ENCODE measurements around the gene INPP5D. TPM values are rescaled to one million over a fixed set of nuclear protein-coding genes. Genes with fewer than 3 reads are reported as not detected.
A peak's percentile ranks its signal among the peaks of the same experiment; 100 is the strongest.

INPP5D gene
- total RNA-seq, 2 donors from 2014 or later = 163 to 184 TPM

DNA sequence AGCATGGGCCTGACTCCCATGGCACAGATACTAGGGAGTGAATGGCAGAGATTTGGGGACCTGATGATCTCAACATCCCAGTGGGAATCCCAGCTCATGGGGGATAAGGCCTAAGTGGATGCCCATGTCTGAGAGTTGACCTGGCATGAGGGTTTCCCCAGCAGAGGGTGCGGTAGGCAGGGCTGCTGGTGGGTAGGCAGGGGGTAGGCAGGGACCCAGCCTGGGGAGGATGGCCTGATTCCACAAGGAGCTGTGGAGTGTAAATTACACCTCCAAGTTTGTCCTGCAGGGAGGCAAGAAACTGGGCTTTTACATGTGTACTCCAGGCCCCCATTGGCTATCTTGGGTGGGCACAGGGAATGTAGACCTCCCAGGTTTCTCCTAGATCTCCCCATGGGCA is 46.9 kb downstream of the INPP5D start:
- Mint-ChIP-seq H3K4me1 (peaks cover 55% of the 10 kb centered on the region), H3K27me3 (no peaks in the 10 kb centered on the region), H3K27ac (peak overlapping the region; percentile 93), H3K4me3 (no peak overlapping the region), H3K36me3 (ENCODE audit: low read depth) (no peaks in the 10 kb centered on the region)
- no peak for DNase-seq
- H3K9me3 ChIP-seq (ENCODE audit: control insufficient read depth, low read length, poor library complexity, severe bottlenecking) = no peaks in the 10 kb centered on the region
- ATAC-seq = no peak

DNA sequence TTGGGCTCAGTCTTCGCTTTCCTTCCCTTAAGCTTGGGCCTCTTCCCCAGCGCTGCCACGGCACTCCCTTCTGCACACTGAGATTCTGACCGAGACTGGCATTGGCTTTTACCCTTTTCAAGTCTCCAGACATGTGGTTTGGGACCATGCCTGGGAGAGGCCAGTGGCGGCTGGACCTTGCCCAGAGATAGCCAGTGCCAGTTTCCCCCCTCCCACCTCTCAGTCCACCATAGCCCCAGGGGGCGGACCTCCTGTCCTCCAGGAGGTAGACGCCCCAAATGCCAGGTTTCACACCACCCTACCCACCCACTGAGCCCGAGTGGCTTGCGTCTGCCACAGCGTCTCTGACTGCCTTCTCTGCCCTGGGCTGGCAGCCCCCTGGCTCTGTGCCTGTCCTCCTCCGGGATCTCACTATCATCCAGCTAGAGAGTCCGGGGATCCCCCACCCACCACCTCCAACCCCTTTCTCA is 47.7 kb downstream of the INPP5D start:
- H3K4me1 Mint-ChIP-seq = peaks cover 54% of the 10 kb centered on the region
- no peaks in the 10 kb centered on the region for H3K36me3 Mint-ChIP-seq (ENCODE audit: low read depth)
- H3K27me3 Mint-ChIP-seq = no peaks in the 10 kb centered on the region
- DNase-seq = no peak
- ATAC-seq = no peak
- no peaks in the 10 kb centered on the region for H3K9me3 ChIP-seq (ENCODE audit: control insufficient read depth, low read length, poor library complexity, severe bottlenecking)
- H3K27ac Mint-ChIP-seq = peak overlapping the region; percentile 93
- no peak overlapping the region for H3K4me3 Mint-ChIP-seq

DNA sequence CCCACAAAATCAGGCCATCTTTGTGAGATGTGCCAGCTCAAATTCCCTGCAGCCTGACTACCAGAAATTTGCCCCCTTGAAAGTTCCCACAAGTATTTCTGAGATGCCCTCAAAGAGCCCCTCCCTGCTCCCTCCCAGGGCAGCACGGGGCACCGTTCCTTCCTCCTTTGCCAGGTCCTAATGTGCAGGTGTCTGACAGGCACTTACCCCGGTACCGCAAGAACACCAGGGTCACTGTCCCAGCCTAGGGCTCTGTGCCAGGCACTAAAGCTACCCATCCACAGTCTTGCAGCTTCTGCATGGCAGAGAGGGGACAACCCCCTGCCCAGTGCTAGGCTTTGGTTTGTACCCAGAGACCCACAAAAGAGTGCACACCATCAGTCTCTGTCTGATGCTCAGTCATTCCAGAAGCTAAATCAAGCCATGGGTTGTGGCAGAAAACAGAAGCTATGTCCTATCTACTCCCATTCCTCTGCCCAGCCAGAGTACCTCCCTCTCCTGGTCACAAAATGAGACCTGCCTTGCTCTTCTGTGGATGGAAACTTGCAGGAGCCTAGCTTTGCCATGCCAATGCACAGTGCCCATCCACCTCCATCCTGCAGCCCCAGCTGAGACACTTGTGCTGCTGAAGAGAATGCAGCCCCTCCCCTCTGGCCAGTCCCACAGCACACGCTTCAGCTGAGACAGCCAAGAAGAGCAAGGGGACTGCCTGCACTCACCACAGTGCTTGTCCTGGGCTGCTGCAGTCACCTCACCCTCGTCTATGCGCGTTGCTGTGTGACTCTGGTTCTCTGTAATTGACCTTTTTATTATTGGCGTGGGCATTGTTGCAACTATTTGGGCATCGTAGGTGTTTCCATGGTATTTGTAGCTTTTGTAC is 48.7 kb downstream of the INPP5D start:
- H3K36me3 Mint-ChIP-seq (ENCODE audit: low read depth) = peaks cover 2% of the 10 kb centered on the region
- DNase-seq (no peak), ATAC-seq (no peak)
- H3K27me3 Mint-ChIP-seq = no peaks in the 10 kb centered on the region
- H3K27ac Mint-ChIP-seq = peak overlapping the region; percentile 72
- no peaks in the 10 kb centered on the region for H3K9me3 ChIP-seq (ENCODE audit: control insufficient read depth, low read length, poor library complexity, severe bottlenecking)
- H3K4me1 Mint-ChIP-seq = peaks cover 56% of the 10 kb centered on the region
- H3K4me3 Mint-ChIP-seq = peak overlapping the region; percentile 49

DNA sequence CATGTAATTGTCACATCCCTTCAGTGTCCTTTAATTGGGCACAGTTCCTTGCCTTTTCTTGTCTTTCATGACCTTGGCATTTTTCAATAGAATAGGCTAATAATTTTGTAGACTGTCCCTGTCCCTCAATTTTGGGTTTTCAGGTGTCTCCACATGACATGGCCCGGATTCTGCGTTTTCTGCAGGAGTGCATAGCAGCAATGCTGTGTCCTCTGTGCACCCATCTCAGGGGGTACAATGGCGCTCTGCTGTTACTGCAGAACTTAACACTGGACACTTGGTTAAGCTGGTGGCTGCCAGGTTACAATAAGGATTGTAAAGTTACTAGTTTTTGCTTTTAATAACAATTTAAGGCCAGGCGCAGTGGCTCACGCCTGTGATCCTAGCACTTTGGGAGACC is 51.3 kb downstream of the INPP5D start:
- Mint-ChIP-seq H3K27ac (no peak overlapping the region), H3K27me3 (no peaks in the 10 kb centered on the region), H3K4me1 (peaks cover 53% of the 10 kb centered on the region), H3K4me3 (no peak overlapping the region), H3K36me3 (ENCODE audit: low read depth) (peaks cover 2% of the 10 kb centered on the region)
- ATAC-seq (no peak), DNase-seq (no peak)
- no peaks in the 10 kb centered on the region for H3K9me3 ChIP-seq (ENCODE audit: control insufficient read depth, low read length, poor library complexity, severe bottlenecking)

DNA sequence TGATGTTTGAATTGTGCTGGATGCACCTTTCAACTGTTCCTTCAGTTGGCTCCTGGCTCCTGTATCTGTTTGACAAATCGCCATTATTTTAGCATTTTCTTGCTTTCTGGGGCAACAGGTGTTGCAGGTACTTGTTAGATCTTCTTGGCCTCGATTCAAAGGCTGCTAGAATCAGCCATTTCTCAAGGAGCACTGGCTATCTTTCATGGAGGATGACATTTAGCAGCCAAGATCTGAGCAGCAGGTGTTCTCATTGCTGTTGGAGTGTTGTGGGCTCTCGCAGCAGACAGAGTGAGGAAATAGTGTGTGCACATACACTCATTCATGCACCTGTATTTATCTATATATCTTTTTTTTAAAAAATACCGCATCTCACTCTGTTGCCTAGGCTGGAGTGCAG is 52.2 kb downstream of the INPP5D start:
- no peak overlapping the region for H3K4me3 Mint-ChIP-seq
- peaks cover 44% of the 10 kb centered on the region for H3K4me1 Mint-ChIP-seq
- H3K9me3 ChIP-seq (ENCODE audit: control insufficient read depth, low read length, poor library complexity, severe bottlenecking) = no peaks in the 10 kb centered on the region
- H3K27me3 Mint-ChIP-seq = no peaks in the 10 kb centered on the region
- ATAC-seq (no peak), DNase-seq (no peak)
- H3K36me3 Mint-ChIP-seq (ENCODE audit: low read depth) = peaks cover 2% of the 10 kb centered on the region
- peak overlapping the region; percentile 75 for H3K27ac Mint-ChIP-seq

DNA sequence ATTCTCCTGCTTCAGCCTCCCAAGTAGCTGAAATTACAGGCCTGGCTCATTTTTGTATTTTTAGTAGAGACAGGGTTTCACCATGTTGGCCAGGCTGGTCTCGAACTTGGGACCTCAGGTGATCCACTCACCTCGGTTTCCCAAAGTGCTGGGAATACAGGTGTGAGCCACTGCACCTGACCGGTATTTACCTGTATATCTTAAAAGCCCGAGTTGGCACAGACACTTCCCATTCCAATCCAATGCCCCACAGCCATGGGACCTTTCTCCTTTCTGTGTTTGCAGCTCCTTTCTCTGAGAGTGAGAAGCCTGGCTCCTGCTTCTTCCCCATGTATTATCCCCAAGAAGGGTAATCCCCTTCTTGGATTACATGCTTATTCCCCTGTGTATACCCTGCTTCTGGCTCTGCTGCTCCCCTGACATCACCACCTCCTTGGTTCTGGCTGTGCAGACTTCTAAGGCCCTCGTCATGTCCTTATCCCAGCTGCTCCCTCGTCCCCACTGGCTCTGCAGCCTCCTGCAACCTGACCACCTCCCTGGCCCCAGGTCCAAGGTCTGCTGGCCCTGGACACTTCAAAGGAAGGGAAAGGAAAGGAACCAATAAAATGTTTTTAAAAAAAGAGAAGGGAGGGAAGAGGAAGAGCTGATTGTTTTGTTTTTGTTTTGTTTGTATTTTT is 52.8 kb downstream of the INPP5D start:
- ATAC-seq = no peak
- Mint-ChIP-seq H3K27me3 (no peaks in the 10 kb centered on the region), H3K4me3 (no peak overlapping the region), H3K36me3 (ENCODE audit: low read depth) (peaks cover 2% of the 10 kb centered on the region), H3K4me1 (peaks cover 40% of the 10 kb centered on the region), H3K27ac (peak overlapping the region; percentile 75)
- DNase-seq = no peak
- H3K9me3 ChIP-seq (ENCODE audit: control insufficient read depth, low read length, poor library complexity, severe bottlenecking) = no peaks in the 10 kb centered on the region

DNA sequence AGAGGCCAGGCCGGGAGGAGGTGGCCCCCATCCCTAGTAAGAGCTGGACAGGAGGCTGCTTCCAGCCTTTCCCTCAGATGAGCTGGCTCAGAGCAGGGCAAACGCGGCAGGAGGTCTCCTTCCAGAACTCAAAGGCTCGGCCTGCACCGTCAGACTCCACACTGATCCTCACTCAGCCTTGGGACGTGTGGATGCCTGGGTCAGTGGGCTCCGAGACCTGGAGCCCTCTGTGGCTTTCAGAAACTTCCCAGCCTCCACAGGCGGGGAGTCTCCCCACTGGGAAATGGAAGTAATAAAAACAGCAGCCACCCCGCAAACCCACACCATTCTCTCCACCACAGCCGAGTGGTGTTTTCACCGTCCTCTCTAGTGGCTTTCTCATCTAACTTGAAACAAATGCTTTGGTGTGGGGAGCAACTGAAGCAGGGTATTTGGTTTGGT is 54.3 kb downstream of the INPP5D start:
- H3K9me3 ChIP-seq (ENCODE audit: control insufficient read depth, low read length, poor library complexity, severe bottlenecking) = no peaks in the 10 kb centered on the region
- peaks cover 40% of the 10 kb centered on the region for H3K4me1 Mint-ChIP-seq
- no peaks in the 10 kb centered on the region for H3K27me3 Mint-ChIP-seq
- ATAC-seq = peak; percentile 48
- H3K4me3 Mint-ChIP-seq = no peak overlapping the region
- DNase-seq = no peak
- peaks cover 2% of the 10 kb centered on the region for H3K36me3 Mint-ChIP-seq (ENCODE audit: low read depth)
- peak overlapping the region; percentile 56 for H3K27ac Mint-ChIP-seq

DNA sequence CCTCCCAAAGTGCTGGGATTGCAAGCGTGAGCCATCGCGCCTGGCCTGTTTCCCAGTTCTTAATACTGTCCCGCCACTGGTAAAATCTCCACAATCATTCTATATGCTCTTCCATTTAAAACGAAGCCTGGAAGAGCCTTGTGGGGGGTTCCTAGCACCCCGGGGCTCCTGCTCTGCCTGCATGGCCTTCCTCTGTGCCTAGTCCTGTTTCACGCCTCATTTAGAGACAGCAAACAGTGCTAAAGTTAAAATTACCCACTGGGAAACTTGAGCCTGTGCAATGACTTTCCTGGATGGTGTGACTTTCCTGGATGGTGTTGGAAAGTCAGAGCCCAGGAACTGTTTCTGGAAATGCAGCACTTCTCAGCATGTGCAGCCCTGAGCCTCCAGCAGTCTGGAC is 55.0 kb downstream of the INPP5D start:
- H3K9me3 ChIP-seq (ENCODE audit: control insufficient read depth, low read length, poor library complexity, severe bottlenecking) = no peaks in the 10 kb centered on the region
- H3K4me1 Mint-ChIP-seq = peaks cover 41% of the 10 kb centered on the region
- H3K27ac Mint-ChIP-seq = peak overlapping the region; percentile 56
- H3K27me3 Mint-ChIP-seq = no peaks in the 10 kb centered on the region
- H3K36me3 Mint-ChIP-seq (ENCODE audit: low read depth) = peaks cover 2% of the 10 kb centered on the region
- ATAC-seq = no peak
- H3K4me3 Mint-ChIP-seq = no peak overlapping the region
- DNase-seq = no peak

DNA sequence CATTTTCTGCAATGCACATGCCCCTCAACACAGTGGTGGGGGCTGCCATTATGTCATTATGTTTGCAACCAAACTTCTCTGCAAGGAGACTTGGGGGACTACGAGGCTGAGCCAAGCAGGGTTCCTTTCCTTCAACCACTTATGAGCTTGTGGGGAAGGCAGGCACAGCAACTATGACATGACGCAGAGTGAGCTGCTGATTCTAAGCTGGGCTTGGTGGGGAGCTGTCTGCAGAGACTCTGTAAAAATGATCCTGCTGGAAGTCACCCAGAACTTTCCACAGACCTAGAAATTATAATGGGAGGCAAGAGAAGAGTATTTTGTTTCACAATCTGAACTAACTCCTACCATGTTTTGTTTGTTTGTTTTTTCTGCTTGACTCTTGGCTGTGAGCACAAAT is 55.6 kb downstream of the INPP5D start:
- Mint-ChIP-seq H3K4me3 (no peak overlapping the region), H3K27ac (peak overlapping the region; percentile 56), H3K4me1 (peaks cover 39% of the 10 kb centered on the region), H3K27me3 (no peaks in the 10 kb centered on the region), H3K36me3 (ENCODE audit: low read depth) (peaks cover 2% of the 10 kb centered on the region)
- H3K9me3 ChIP-seq (ENCODE audit: control insufficient read depth, low read length, poor library complexity, severe bottlenecking) = no peaks in the 10 kb centered on the region
- DNase-seq = no peak
- ATAC-seq = no peak

DNA sequence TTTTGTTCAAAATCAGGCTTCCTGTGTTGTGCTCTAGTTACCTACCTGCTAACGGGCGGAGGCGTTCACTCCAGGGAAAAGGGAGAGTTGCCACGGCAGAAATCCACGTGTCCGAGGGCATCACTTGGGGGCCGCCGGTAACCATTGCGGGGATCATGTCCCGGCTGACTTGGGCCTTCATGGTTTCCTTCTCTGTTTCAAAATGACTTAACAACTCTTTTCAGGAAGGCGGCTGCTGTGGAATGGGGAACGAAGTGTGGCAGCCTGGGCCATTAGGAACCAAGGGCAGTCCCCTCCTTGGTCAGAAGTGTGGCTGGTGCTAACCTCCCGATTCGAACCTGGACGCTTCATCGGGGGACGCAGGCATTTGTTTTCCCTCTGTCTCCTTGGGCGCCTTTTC is 56.8 kb downstream of the INPP5D start:
- Mint-ChIP-seq H3K36me3 (ENCODE audit: low read depth) (peaks cover 3% of the 10 kb centered on the region), H3K27ac (peak overlapping the region; percentile 16), H3K27me3 (no peaks in the 10 kb centered on the region), H3K4me3 (peak overlapping the region; percentile 1), H3K4me1 (peaks cover 36% of the 10 kb centered on the region)
- no peak for DNase-seq
- ATAC-seq = no peak
- H3K9me3 ChIP-seq (ENCODE audit: control insufficient read depth, low read length, poor library complexity, severe bottlenecking) = no peaks in the 10 kb centered on the region

DNA sequence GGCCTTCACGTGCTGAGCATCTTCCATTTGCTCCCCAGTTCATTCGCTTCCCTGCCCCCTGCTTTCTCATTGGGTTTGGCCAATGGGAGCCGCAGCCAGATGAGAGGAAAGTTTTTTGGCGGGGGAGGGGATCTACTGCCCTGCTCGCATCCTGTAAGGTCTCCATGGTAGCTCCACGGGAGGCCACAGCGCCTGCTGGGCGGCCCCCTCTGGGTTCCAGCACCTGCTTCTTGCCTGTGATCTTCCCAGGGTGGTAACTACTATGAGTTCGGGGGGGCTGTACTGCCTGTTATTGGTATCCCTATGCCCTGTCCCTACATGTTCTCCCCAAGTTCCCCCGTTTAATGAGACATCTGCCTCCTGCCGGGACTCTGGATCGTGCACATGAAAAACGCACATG is 57.2 kb downstream of the INPP5D start:
- no peak for DNase-seq
- H3K36me3 Mint-ChIP-seq (ENCODE audit: low read depth) = peaks cover 5% of the 10 kb centered on the region
- peak overlapping the region; percentile 1 for H3K4me3 Mint-ChIP-seq

DNA sequence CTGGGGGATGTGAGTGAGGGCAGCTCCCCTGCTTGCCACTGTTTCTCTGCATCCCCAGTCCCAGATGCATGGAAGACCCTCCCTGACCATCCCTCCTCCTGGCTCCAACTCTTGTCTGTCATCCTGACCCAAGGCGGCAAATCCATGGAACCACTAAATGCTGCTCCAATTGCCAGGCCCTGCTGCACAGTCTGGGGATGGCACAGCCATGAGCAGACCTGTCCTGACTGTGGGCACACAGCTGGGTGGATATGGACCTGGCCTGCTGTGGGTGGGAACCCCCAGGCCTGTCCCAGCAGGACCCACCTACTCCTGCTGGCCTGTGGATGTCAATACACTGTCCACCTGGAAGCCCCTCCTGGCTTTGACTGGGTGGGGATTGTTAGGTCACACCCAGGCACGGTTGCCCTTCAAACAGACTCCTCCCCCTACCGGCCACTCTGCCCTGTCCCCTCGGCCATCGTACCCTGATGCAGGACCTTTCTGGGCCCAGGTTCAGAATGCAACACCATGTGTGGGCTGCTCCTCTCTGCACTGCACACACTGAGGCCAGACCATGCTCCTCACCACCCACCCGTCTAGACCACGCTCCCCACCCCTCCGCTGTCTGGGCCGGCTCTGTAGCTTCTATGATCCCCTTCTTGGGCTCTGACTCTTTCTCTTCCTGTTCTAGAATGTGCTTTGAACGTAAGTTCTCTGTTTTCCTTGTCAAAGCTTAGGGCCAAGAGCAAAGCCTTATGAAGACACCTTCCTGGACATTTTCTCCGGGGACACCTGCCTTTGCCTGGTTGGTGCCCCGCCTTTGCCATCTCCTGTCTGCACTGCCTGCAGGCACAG is 57.9 kb downstream of the INPP5D start:
- peak overlapping the region; percentile 72 for H3K27ac Mint-ChIP-seq
- no peaks in the 10 kb centered on the region for H3K9me3 ChIP-seq (ENCODE audit: control insufficient read depth, low read length, poor library complexity, severe bottlenecking)
- peaks cover 4% of the 10 kb centered on the region for H3K36me3 Mint-ChIP-seq (ENCODE audit: low read depth)
- peak overlapping the region; percentile 31 for H3K4me3 Mint-ChIP-seq
- peaks cover 33% of the 10 kb centered on the region for H3K4me1 Mint-ChIP-seq
- no peak for ATAC-seq
- H3K27me3 Mint-ChIP-seq = no peaks in the 10 kb centered on the region
- DNase-seq = no peak

More for the DNA sequence above, 57.2 kb downstream of the INPP5D start:
- no peak for ATAC-seq
- Mint-ChIP-seq H3K4me1 (peaks cover 36% of the 10 kb centered on the region), H3K27me3 (no peaks in the 10 kb centered on the region), H3K27ac (peak overlapping the region; percentile 72)
- no peaks in the 10 kb centered on the region for H3K9me3 ChIP-seq (ENCODE audit: control insufficient read depth, low read length, poor library complexity, severe bottlenecking)

DNA sequence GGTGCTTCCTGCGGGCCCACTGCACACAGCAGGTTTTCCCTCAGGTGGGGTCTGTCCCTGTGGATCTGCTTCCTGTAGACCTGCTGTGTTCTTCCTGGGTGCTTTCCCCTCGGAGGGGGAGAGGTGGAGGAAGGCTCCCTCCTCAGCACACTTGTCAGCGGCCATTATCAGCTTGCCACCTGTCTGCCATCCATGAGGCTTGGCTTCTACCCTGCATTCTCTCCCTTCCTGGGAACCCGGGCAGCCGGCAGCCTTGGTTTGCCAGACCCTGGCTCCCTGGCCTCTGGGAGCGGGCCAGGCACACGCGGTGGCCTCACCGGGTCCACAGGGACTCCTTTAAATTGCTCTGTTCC is 58.5 kb downstream of the INPP5D start:
- H3K9me3 ChIP-seq (ENCODE audit: control insufficient read depth, low read length, poor library complexity, severe bottlenecking) = no peaks in the 10 kb centered on the region
- H3K27me3 Mint-ChIP-seq = no peaks in the 10 kb centered on the region
- ATAC-seq (no peak), DNase-seq (no peak)
- H3K4me1 Mint-ChIP-seq = peaks cover 28% of the 10 kb centered on the region
- no peak overlapping the region for H3K4me3 Mint-ChIP-seq
- H3K27ac Mint-ChIP-seq = peak overlapping the region; percentile 72
- H3K36me3 Mint-ChIP-seq (ENCODE audit: low read depth) = peaks cover 3% of the 10 kb centered on the region

Data from T-helper 17 cell (primary cell).